ENCODE measurements around the gene PLXNA4. TPM values are rescaled to one million over a fixed set of nuclear protein-coding genes. Genes with fewer than 3 reads are reported as not detected.

PLXNA4 gene
- total and polyA plus RNA-seq, 9 of the 15 experiments (the other 6 are each of a cell fraction or from before 2014, with no cell fraction given), result under 0.01 to 0.09 TPM; not detected in 7

GRCh38 chr7:132359743-132360142 lies 216.5 kb downstream of the PLXNA4 start (continued):
- TF ChIP-seq ZBTB2 (IDR thresholded peaks at IDR 0.05), result no peak

- no TSS peak for BruUV-seq (replicated peaks)
- intact Hi-C loops (cut with micrococcal nuclease), result no loop called here
- no peaks in the 10 kb centered on the region for H3K79me2 ChIP-seq (ENCODE audit: control insufficient read depth, insufficient read depth, low read length)
- H3K27me3 ChIP-seq (ENCODE audit: control insufficient read depth in 2 of 2, insufficient read depth in 2 of 2, low read length in 2 of 2), result peaks cover 0 to 17% of the 10 kb centered on the region in 2 experiments; a peak in 2 of 5 replicates
- TF ChIP-seq TSHZ1 (CRISPR knock-in tag; IDR thresholded peaks at IDR 0.05), result no peak
- no peak for TF ChIP-seq ZNF277 (CRISPR knock-in tag; IDR thresholded peaks at IDR 0.05; ENCODE audit: borderline replicate concordance)
- no peak for TF ChIP-seq CREB3L1 (IDR thresholded peaks at IDR 0.05; ENCODE audit: borderline replicate concordance, low read depth)
- TF ChIP-seq ZBTB8A (IDR thresholded peaks at IDR 0.05; ENCODE audit: partially characterized antibody), result no peak
- no peaks in the 10 kb centered on the region for H3K9me1 ChIP-seq (ENCODE audit: control insufficient read depth, insufficient read depth, low read length)
- H3K36me3 ChIP-seq (ENCODE audit: control insufficient read depth, insufficient read depth, low read length), result no peaks in the 10 kb centered on the region
- WGBS (ENCODE audit: insufficient coverage, low coverage, missing lambda C conversion rate), result under 1% methylated on average over 5 of the region's 5 CpGs
- no peaks in the 10 kb centered on the region for H3K9me3 ChIP-seq (replicated peaks; ENCODE audit: control insufficient read depth, insufficient read depth, low read depth, low read length)
- no peak for FAIRE-seq
- no peak for ATAC-seq
- in situ Hi-C loops (cut with MboI), result no loop called here
- H3K9ac ChIP-seq (ENCODE audit: insufficient read depth in 1 of 2, low read depth in 2 of 2, low read length in 2 of 2), result no peak overlapping the region
- ChIA-PET CTCF (ENCODE audit: low intra/inter-chr PET ratio) (no interaction called here), POLR2A (no interaction called here)
- no peaks in the 10 kb centered on the region for H3K4me1 ChIP-seq (replicated peaks in 1 of 2; ENCODE audit: control insufficient read depth in 2 of 2, insufficient read depth in 2 of 2, low read length in 2 of 2)
- no peak overlapping the region for H3K4me3 ChIP-seq
- no peak overlapping the region for H3K27ac ChIP-seq (ENCODE audit: extremely low read depth, low read depth, low read length)
- no peak for DNase-seq (ENCODE audit: extremely low read depth in 1 of 4, low spot score in 3 of 4)
- H3K4me2 ChIP-seq (ENCODE audit: insufficient read depth, low read length), result no peak overlapping the region
- no peaks in the 10 kb centered on the region for H4K20me1 ChIP-seq (replicated peaks; ENCODE audit: control insufficient read depth, insufficient read depth, low read length)
- no peak overlapping the region for H2AFZ ChIP-seq (ENCODE audit: low read depth, low read length)
Observed at GRCh38 chr7:132355048-132355447, 221.2 kb downstream of the PLXNA4 start.
